GM20431 (cell line): Measurements from ENCODE around the gene TSPAN18.

Experiments
- in situ Hi-C: fragments of 300-500 bp; cut with MseI, MboI; formaldehyde crosslinking; loops from one replicate; pipeline ENCODE4 v1.15.0; 2020; ENCODE audit warnings: low sequenced_read_pairs; ENCODE audit not compliant: unreplicated experiment

The TSPAN18 gene

DNA sequence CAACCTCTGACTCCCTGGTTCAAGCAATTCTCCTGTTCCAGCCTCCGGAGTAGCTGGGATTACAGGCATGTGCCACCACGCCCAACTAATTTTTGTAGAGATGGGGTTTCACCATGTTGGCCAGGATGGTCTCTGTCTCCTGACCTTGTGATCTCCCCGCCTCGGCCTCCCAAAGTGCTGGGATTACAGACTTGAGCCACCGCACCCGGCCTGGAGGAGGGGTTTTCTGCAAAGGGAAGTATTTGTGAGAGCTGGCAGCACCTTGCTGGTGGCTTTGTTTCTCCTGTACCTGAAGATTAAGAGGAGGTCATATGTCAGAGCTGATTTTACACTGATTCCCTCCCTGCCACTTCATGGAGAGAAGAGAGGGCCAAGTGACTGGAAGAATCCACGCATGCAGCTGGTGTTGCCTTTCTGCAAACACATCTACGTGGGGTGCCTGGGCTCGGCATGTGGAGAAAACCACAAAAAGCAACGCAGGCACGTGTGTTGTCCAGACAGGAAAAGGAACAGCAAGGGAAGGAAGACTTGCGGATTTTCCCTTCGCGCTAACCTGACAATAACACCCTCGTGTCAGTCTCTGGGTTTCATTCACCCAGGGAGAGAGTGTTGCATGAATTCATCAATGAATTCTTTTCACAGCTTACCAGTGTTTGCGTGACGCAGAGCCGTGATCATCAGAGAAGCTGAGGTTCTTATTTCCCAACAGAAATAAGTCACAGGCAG, 61.9 kb downstream of the TSPAN18 start:
- in situ Hi-C loops = no loop called here

DNA sequence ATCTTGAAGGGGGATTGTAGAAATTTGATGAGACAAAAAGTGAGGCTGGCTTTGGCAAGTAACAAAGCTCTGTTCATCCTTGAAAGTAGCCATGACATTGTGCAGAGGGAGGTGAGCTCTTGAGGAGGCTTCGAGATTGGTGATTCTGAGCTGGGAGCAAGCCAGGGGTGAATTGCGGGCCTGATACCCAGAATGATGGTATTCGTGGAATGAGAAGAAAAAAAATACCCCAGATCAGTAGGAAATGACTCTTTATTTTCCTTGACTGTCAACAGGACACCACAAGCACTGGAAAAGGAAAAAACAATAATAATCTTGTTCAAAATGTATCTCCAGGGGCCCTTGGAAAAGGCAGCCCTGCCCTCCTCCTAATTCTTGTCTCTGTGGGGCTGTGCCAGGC, 62.7 kb downstream of the TSPAN18 start:
- in situ Hi-C loops = no loop called here

- in situ Hi-C loops = no loop called here
These were observed 63.4 kb downstream of the TSPAN18 start for GRCh38 chr11:44790211-44790610.

DNA sequence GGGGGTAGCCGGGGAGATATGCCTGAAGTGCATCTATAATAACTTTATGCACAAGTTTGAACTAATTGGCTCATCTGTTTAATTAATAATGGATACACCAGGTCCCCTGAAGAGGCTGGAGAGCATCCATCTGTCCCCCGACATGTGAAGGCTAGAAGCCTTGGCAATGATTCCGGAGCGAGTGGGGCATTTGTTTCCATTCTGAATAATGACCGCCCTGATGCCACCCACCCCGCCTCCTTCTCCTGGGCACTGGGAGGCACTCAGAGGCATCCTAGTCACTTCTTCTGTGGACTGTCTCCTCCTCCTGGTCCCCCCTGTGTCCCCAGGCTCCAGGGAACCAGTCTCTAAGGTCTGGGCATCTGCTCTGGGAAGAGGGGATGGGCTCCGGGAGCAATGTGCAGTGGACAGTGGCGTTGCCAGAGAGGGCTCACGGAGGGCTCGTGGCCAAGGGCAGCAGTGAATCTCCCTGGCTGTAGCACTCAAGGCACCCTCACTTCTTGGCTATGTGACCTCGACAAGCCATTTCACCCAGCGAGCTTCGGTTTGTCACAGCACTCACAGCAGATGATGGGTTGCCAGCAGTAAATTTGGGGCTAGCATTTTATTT, 64.7 kb downstream of the TSPAN18 start:
- in situ Hi-C loops = no loop called here

GRCh38 chr11:44792171-44792570, 65.4 kb downstream of the TSPAN18 start:
- in situ Hi-C loops = no loop called here

- in situ Hi-C loops = no loop called here
These were observed 66.8 kb downstream of the TSPAN18 start for GRCh38 chr11:44793350-44794090.

- in situ Hi-C loops = no loop called here
These were observed 69.2 kb downstream of the TSPAN18 start for GRCh38 chr11:44795803-44796535.

GRCh38 chr11:44797051-44797450, 70.3 kb downstream of the TSPAN18 start:
- in situ Hi-C loops = no loop called here

GRCh38 chr11:44797886-44798606, 71.3 kb downstream of the TSPAN18 start:
- in situ Hi-C loops = no loop called here

- in situ Hi-C loops = no loop called here
These were observed 71.8 kb downstream of the TSPAN18 start for GRCh38 chr11:44798607-44798972.

DNA sequence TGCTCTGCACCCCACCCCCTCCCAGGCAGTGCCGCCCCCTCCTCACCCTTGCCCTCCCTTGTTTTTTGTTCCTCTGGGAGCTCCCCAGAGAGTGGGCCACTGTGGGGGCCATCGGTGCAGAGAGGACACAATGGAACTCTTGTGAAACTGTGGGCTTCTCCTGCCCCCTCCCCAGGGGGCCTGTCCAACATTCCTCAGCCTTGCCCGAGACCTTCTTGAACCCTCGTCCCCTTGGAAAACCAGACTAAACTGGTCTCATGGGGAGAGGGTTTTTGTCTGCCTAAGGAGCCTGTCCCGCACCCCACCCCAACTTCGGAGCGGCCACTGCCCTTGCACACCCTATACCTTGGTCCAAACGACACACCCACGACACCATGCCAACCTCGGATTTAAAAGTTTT, 72.2 kb downstream of the TSPAN18 start:
- in situ Hi-C loops = no loop called here

DNA sequence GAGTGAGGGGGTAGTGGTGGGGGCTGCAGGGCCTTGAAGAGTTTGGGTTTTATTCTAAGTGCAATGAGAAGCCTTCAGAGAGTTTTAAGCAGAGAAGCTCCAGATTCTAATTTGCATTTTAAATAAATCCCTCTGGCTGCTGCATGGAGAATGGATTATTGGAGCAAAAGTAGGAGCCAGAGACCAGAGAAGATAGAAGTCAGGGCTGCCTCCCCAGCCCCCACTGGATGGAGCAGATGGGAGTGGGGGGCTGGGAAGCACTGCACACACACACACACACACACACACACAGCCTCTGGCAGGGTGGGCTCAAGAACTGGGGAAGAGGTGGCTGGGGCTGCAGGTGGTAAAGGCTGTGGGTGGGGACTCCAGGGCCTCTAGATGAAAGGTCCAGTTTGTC, 75.6 kb downstream of the TSPAN18 start:
- in situ Hi-C loops = no loop called here

DNA sequence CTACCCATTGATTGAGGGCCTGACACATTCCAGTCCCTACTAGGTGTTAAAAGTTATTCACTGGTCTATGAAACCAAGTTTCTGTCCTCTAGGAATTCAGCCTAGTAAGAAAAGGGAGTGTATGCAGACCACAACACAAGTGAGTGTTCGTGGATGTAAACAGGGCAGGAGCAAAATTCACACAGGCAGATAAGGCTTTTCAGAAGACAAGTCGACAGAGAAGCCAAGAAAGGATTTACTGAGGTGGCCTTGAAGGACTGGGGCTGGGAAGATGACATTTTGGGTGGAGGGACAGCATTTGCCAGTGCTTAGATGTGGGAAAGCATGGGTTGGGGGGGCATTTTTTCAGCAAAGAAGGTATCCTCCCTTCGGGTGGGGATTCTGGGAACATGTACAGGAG, 76.2 kb downstream of the TSPAN18 start:
- in situ Hi-C loops = no loop called here

- in situ Hi-C loops = no loop called here
These were observed 78.0 kb downstream of the TSPAN18 start for GRCh38 chr11:44804449-44805437.

DNA sequence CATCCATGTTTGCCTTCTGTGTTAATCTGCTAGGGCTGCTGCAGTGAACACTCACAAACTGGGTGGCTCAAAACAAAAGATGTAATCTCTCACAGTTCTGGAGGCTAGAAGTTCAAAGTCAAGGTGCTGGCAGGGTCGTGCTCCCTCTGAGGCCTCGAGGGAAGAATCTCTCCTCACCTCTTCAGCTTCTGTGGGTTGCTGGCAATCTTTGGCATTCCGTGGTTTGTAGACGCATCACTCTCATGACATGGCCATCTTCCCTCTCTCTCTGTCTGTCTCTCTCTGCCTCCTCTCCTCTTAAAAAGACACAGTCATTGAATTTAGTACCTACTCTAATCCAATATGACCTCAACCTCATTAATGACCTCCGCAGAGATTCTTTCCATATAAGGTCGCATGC, 78.8 kb downstream of the TSPAN18 start:
- in situ Hi-C loops = no loop called here

DNA sequence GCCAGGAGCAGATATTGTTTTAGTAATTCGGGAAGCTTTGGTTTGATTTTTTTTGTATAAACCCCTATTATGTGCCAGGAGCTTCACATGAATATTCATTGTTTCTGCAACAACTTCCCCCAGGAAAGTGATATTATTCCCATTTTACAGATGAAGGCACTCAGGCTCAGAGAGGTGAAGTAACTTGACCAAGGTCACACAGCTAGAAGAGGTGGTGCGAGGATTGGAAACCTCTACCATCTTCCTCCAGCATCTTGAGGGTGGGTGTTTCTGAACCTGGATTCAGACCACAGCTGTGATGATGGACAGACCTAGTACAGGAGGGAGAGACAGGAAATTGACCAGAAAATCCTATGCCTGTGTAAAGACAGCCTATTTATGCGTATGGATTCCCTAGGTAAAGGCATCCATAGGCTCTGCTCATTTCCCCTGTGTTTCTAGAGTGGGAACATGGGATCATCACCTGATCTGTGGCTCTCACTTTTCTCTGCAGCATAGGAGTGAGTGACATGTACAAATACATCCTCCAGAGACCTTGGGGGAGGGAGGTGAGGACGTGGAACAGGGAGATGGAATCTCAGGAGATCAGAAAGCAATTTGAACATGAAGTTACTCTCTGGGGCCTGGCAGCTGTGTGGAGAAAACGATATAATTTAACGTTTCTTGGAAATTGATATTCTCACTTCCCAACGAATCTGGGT, 81.4 kb downstream of the TSPAN18 start:
- in situ Hi-C loops = no loop called here

DNA sequence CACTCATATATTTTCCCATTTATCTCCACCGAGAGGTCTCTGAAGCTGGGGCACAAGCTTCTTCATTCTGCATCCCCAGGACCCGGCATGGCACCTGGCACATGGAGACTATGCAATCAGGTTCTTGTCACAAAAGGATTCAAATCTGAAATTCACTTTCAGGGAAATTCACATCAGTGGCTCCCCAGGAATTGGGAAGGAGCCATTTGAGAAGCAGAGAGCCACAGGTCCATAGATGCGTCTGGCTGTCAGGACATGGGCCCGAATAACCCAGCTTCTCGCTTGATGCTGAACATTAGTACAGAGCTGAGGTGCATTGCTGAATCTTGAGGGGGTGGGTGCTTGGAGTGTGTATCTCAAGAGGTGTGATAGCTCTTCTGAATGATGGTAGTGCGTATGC, 82.5 kb downstream of the TSPAN18 start:
- in situ Hi-C loops = no loop called here

DNA sequence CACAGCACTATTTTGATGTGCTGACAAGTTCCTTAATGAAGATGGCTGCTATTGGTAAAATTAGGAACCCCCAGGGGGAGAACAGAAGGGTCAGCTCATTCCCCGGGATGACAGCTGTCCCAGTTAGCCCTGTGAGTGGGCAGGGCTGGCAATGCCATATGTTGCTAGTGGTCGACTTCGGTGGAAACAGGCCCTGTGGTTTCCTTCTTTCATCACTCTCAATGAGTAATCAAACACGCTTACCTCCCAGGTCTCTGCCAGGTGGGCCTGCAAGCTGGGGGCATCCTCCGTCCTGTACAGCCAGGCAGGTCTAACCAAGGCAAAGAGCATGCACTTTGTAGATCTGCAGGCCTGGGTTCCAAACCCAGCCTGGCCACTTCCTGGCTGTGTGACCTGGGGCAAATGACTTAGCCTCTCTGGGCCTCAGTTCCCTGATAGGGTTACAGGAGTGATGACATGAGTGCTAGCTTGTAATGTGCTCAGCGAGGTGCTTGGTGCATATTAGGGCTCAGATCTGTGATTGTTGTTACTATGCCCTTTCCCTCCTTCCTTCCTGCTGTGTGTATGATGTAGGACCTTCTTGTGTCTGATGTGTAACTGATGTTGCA, 85.2 kb downstream of the TSPAN18 start:
- in situ Hi-C loops = no loop called here
